ENCODE results near the gene SELENOK.

SELENOK gene

DNA sequence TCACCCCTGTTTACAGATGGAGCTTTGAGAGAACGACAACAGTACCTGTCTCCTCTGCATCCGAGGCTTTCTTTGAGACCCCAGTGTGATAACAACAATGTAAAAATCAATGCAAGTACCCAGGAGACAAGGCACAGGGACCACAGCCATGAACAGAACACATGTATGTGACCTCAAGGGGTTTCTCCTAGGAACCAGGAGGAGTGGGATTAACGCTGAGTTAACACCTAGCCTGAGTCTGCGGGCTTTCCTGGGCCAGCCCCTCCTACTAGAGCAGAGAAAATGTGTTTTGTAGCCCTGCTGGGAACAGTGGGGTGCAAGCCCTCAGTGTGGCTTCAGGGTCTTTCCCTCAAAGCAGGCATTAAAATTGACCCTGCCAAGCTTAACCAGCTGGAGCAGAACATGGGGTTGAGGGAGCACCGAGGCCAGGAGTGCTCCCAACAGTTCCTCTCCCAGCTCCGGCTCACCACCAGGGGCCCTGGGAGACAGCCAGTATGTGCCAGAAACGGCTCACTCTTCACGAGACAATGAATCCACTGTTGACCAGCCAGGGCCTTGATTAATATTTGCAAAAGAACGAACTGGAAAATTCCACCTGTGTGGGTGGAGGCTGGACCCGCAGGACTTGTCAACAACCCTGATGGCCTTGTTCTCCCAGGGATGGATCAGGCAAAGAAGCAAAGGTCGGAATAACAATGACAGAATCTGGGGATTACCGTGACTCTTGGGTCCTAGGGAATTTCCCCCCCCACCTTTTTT is 49.0 kb downstream of the SELENOK start:
- Histone ChIP-seq H3K4me1 (ENCODE audit: low read depth, poor library complexity, severe bottlenecking) (no peaks in the 10 kb centered on the region), H3K36me3 (ENCODE audit: insufficient read depth) (no peaks in the 10 kb centered on the region), H2AFZ (ENCODE audit: low read depth) (no peak overlapping the region), H4K20me1 (ENCODE audit: insufficient read depth) (no peaks in the 10 kb centered on the region), H3K9ac (no peak overlapping the region), H3K4me2 (no peak overlapping the region), H3K79me2 (ENCODE audit: insufficient read depth, low read depth) (no peaks in the 10 kb centered on the region), H3K4me3 (IDR thresholded peaks at IDR 0.05; ENCODE audit: insufficient read depth, low read depth, low read length) (no peak overlapping the region), H3K27me3 (ENCODE audit: insufficient read depth, low read depth) (no peaks in the 10 kb centered on the region), H3K27ac (no peak overlapping the region)
- TF ChIP-seq, protein P1, sequence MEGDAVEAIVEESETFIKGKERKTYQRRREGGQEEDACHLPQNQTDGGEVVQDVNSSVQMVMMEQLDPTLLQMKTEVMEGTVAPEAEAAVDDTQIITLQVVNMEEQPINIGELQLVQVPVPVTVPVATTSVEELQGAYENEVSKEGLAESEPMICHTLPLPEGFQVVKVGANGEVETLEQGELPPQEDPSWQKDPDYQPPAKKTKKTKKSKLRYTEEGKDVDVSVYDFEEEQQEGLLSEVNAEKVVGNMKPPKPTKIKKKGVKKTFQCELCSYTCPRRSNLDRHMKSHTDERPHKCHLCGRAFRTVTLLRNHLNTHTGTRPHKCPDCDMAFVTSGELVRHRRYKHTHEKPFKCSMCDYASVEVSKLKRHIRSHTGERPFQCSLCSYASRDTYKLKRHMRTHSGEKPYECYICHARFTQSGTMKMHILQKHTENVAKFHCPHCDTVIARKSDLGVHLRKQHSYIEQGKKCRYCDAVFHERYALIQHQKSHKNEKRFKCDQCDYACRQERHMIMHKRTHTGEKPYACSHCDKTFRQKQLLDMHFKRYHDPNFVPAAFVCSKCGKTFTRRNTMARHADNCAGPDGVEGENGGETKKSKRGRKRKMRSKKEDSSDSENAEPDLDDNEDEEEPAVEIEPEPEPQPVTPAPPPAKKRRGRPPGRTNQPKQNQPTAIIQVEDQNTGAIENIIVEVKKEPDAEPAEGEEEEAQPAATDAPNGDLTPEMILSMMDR (conservative IDR thresholded peaks at IDR 0.05; ENCODE audit: low read depth, low read length): no peak

DNA sequence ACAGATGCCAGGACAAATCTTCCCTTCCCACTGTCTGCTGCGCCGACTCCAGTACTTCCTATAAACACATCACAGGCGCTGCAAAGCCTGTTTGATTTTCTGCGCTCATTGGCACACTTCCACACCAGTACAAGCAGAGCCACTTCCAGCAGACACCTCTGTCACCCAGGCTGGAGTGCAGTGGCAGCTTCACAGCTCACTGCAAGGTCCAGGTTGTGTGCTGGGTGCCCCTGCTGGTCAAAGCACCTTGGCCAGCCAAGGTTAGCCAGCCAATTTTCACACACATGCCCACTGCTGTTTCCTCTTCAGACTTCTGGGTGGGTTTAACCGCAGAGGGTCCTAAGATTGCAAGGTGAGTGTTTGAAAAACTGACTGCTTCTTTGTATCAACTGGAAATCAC is 50.4 kb downstream of the SELENOK start:
- Histone ChIP-seq H4K20me1 (ENCODE audit: insufficient read depth) (no peaks in the 10 kb centered on the region), H3K27me3 (ENCODE audit: insufficient read depth, low read depth) (no peaks in the 10 kb centered on the region), H2AFZ (ENCODE audit: low read depth) (no peak overlapping the region), H3K79me2 (ENCODE audit: insufficient read depth, low read depth) (no peaks in the 10 kb centered on the region), H3K4me1 (ENCODE audit: low read depth, poor library complexity, severe bottlenecking) (no peaks in the 10 kb centered on the region), H3K9ac (no peak overlapping the region), H3K4me3 (IDR thresholded peaks at IDR 0.05; ENCODE audit: insufficient read depth, low read depth, low read length) (no peak overlapping the region), H3K27ac (no peak overlapping the region), H3K4me2 (no peak overlapping the region), H3K36me3 (ENCODE audit: insufficient read depth) (no peaks in the 10 kb centered on the region)
- TF ChIP-seq, protein P1 (conservative IDR thresholded peaks at IDR 0.05; ENCODE audit: low read depth, low read length): no peak

DNA sequence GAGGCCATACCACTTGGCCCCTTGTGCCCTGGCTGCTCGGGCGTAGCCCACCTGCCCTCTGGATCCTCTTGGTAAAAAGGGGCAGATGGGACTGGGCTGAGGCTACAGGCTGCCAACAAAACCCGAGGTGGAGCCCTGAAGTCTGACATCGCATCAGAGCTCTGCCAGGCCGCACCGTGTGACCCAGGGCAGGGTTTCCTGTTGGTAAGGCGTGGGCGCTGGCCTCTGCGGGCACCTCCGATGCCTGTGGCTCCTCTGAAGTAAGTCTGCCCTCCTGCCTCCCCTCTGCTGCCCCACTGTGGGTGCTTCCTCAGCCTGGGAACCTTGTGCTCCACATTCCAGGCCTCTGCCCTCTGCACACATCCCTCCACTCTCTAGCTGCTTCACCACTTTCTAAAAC is 54.3 kb downstream of the SELENOK start:
- H3K4me3 ChIP-seq (IDR thresholded peaks at IDR 0.05; ENCODE audit: insufficient read depth, low read depth, low read length): no peak overlapping the region
- H3K27ac ChIP-seq: no peak overlapping the region
- no peaks in the 10 kb centered on the region for H3K36me3 ChIP-seq (ENCODE audit: insufficient read depth)
- no peak overlapping the region for H2AFZ ChIP-seq (ENCODE audit: low read depth)
- H3K9ac ChIP-seq: no peak overlapping the region
- no peaks in the 10 kb centered on the region for H3K27me3 ChIP-seq (ENCODE audit: insufficient read depth, low read depth)
- no peaks in the 10 kb centered on the region for H3K79me2 ChIP-seq (ENCODE audit: insufficient read depth, low read depth)
- H3K4me1 ChIP-seq (ENCODE audit: low read depth, poor library complexity, severe bottlenecking): no peaks in the 10 kb centered on the region
- no peaks in the 10 kb centered on the region for H4K20me1 ChIP-seq (ENCODE audit: insufficient read depth)
- TF ChIP-seq, protein P1 (conservative IDR thresholded peaks at IDR 0.05; ENCODE audit: low read depth, low read length): no peak
- no peak overlapping the region for H3K4me2 ChIP-seq

DNA sequence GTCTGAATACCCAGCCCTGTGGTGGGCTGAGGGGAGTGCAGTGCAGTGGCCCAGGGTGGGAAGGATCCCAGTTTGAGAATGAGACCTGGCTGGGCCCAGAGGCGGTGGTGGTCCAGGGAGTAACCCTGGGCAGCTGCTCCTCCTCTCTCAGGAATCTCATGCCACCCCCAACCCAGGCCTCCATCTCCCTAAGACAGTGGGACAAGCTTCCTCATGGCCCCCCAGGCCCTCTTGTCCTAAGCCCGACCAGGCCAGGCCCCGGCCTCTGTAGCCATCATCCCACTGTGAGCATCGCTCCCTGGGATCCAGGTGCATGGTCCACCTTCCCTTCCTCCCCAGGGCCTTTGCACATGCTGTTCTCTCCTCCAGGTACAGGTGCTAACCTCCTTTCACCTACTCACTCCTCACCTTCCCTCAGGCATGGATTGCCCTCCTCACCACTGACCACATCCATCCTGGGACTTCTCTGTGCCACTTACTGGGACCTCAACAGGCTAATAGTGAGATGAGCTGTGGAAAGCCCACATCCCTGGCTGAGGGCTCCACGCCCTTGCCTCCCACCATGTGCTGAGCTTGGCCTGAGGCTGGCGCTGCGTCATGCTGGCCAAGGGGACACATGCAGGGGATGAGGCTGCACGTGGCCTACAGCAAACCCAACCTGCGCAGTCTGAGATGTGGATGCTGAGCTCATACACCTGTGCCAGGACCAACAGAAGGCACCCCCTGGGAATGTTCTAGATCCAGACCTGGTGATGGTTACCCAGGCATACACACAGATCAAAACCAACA is 55.4 kb downstream of the SELENOK start:
- no peaks in the 10 kb centered on the region for H3K4me1 ChIP-seq (ENCODE audit: low read depth, poor library complexity, severe bottlenecking)
- TF ChIP-seq, protein P1 (conservative IDR thresholded peaks at IDR 0.05; ENCODE audit: low read depth, low read length): no peak
- no peak overlapping the region for H3K27ac ChIP-seq
- no peak overlapping the region for H3K4me2 ChIP-seq
- H3K4me3 ChIP-seq (IDR thresholded peaks at IDR 0.05; ENCODE audit: insufficient read depth, low read depth, low read length): no peak overlapping the region
- no peaks in the 10 kb centered on the region for H3K36me3 ChIP-seq (ENCODE audit: insufficient read depth)
- no peaks in the 10 kb centered on the region for H3K27me3 ChIP-seq (ENCODE audit: insufficient read depth, low read depth)
- no peaks in the 10 kb centered on the region for H3K79me2 ChIP-seq (ENCODE audit: insufficient read depth, low read depth)
- no peaks in the 10 kb centered on the region for H4K20me1 ChIP-seq (ENCODE audit: insufficient read depth)
- H3K9ac ChIP-seq: no peak overlapping the region
- no peak overlapping the region for H2AFZ ChIP-seq (ENCODE audit: low read depth)

Data from KMS-11 (cell line).